SK-N-SH (cell line): ENCODE results near the gene FBXO44. TPM values are rescaled to one million over a fixed set of nuclear protein-coding genes. Genes with fewer than 3 reads are reported as not detected.

Experiments
- CTCF ChIA-PET: fragments of 300-600, 350-600 bp; formaldehyde crosslinking; extraction: SDS; loops from one replicate; lab custom pipeline; 2021; lab: Yijun Ruan, JAX
- POLR2A ChIA-PET: fragments of 350-600 bp; sonication (Branson Sonifier 250); formaldehyde crosslinking; extraction: SDS; loops from one replicate; lab custom pipeline; 2020; ENCODE audit warnings: antibody characterized with exemption, inconsistent platforms; lab: Yijun Ruan, JAX
- DNase-seq: peaks from one replicate; pipeline ENCODE4 v3.0.0; 2012
- H2AFZ ChIP-seq: fragments of 200-600 bp; sonication (generic); 2 replicates; pipeline ENCODE4 v1.8.1; 2016; ENCODE audit warnings: antibody characterized with exemption, mild to moderate bottlenecking, low read depth
- H3F3A ChIP-seq: fragments of 200-600 bp; sonication (generic); replicated peaks from 2 replicates; pipeline ENCODE3; 2016; ENCODE audit warnings: antibody characterized with exemption, mild to moderate bottlenecking; ENCODE audit not compliant: insufficient read depth
- H3K27ac ChIP-seq, 2 experiments: fragments of 200-500 bp in 1 of 2; fragments of 200-600 bp in 1 of 2; sonication (Bioruptor generic) in 1 of 2; sonication (generic), shearing (Covaris generic) in 1 of 2; 2 replicates each; pipeline versions ENCODE4 v1.5.1 to v1.6.1; 2014 to 2016; ENCODE audit warnings: low read depth in 2 of 2, inconsistent platforms in 1 of 2, low read length in 1 of 2, mild to moderate bottlenecking in 1 of 2, mixed read lengths in 1 of 2
- H3K27me3 ChIP-seq: fragments of 200-600 bp; sonication (generic), shearing (Covaris generic); 2 replicates; pipeline ENCODE4 v1.6.1; 2016; ENCODE audit warnings: mixed run types; ENCODE audit not compliant: insufficient read depth
- H3K36me3 ChIP-seq, 2 experiments: fragments of 200-500 bp in 1 of 2; fragments of 200-600 bp in 1 of 2; sonication (Bioruptor generic) in 1 of 2; sonication (generic) in 1 of 2; replicated peaks in 1 of 2; 2 replicates each; pipeline versions ENCODE3 to v1.5.1; 2014 to 2016; ENCODE audit warnings: low read length in 1 of 2, mild to moderate bottlenecking in 1 of 2; ENCODE audit not compliant: insufficient read depth in 2 of 2, control insufficient read depth in 1 of 2
- H3K4me1 ChIP-seq, 2 experiments: fragments of 200-500 bp in 1 of 2; fragments of 200-600 bp in 1 of 2; sonication (Bioruptor generic) in 1 of 2; sonication (generic), shearing (Covaris generic) in 1 of 2; 2 replicates each; pipeline versions ENCODE4 v1.5.1 to v1.6.1; 2014 to 2016; ENCODE audit warnings: low read depth in 1 of 2, low read length in 1 of 2, mixed run types in 1 of 2; ENCODE audit not compliant: insufficient read depth in 2 of 2, control insufficient read depth in 1 of 2
- H3K4me2 ChIP-seq: fragments of 200-600 bp; sonication (generic), shearing (Covaris generic); 2 replicates; pipeline ENCODE4 v1.6.1; 2017; ENCODE audit warnings: mixed run types
- H3K4me3 ChIP-seq, 2 experiments: fragments of 200-500 bp in 1 of 2; fragments of 200-600 bp in 1 of 2; sonication (Bioruptor generic) in 1 of 2; sonication (generic), shearing (Covaris generic) in 1 of 2; 2 replicates each; pipeline versions ENCODE4 v1.5.1 to v1.8.1; 2014 to 2016; ENCODE audit warnings: low read depth in 2 of 2, inconsistent platforms in 1 of 2, low read length in 1 of 2, mild to moderate bottlenecking in 1 of 2, mixed read lengths in 1 of 2, moderate library complexity in 1 of 2
- H3K79me2 ChIP-seq: fragments of 200-600 bp; sonication (generic); 2 replicates; pipeline ENCODE4 v1.8.1; 2017; ENCODE audit warnings: mild to moderate bottlenecking; ENCODE audit not compliant: insufficient read depth
- H3K9ac ChIP-seq: fragments of 200-600 bp; sonication (generic); 2 replicates; pipeline ENCODE4 v1.6.1; 2017; ENCODE audit warnings: mixed run types
- H3K9me2 ChIP-seq: fragments of 200-600 bp; sonication (generic); 2 replicates; pipeline ENCODE4 v1.6.1; 2017; ENCODE audit warnings: mixed run types
- H3K9me3 ChIP-seq: fragments of 200-600 bp; sonication (generic); 2 replicates; pipeline ENCODE4 v1.6.1; 2017; ENCODE audit warnings: mixed run types, mild to moderate bottlenecking, moderate library complexity
- H4K20me1 ChIP-seq: fragments of 200-600 bp; sonication (generic); 2 replicates; pipeline ENCODE4 v1.6.1; 2017; ENCODE audit warnings: mild to moderate bottlenecking, mixed run types; ENCODE audit not compliant: insufficient read depth
- EP300 ChIP-seq, 2 experiments: IDR thresholded peaks; 2 replicates each; pipeline versions ENCODE4 v1.4.0 to v1.6.1; 2012; ENCODE audit warnings: borderline replicate concordance in 1 of 2, low read depth in 1 of 2, low read length in 1 of 2
- EZH2phosphoT487 ChIP-seq: fragments of 200-600 bp; sonication (generic); IDR thresholded peaks from 2 replicates; pipeline ENCODE4 v1.6.1; 2017; ENCODE audit warnings: low read depth, mixed run types, mild to moderate bottlenecking, antibody characterized with exemption, moderate library complexity, borderline replicate concordance
- GABPA ChIP-seq: IDR thresholded peaks from 2 replicates; pipeline ENCODE4 v1.4.0; 2012; ENCODE audit warnings: low read depth, mild to moderate bottlenecking
- GATA2 ChIP-seq: sonication (generic); formaldehyde crosslinking; IDR thresholded peaks from 2 replicates; pipeline ENCODE4 v1.5.0; 2020; ENCODE audit warnings: mild to moderate bottlenecking, missing genetic modification reagents
- MXI1 ChIP-seq: IDR thresholded peaks from 2 replicates; pipeline ENCODE4 v1.6.1; 2012; ENCODE audit warnings: mild to moderate bottlenecking, low read depth, low read length, improper control_type of control experiment
- NFIC ChIP-seq: IDR thresholded peaks from 2 replicates; pipeline ENCODE4 v1.4.0; 2012; ENCODE audit warnings: borderline replicate concordance
- POLR2AphosphoS5 ChIP-seq: IDR thresholded peaks from 2 replicates; pipeline ENCODE4 v1.6.1; 2012; ENCODE audit warnings: low read depth, low read length
- RCOR1 ChIP-seq: fragments of 150-350 bp; IDR thresholded peaks from 2 replicates; pipeline ENCODE4 v1.6.1; 2017; ENCODE audit warnings: antibody characterized with exemption, low read length
- RFX5 ChIP-seq: IDR thresholded peaks from 2 replicates; pipeline ENCODE4 v1.6.1; 2012; ENCODE audit warnings: mild to moderate bottlenecking, improper control_type of control experiment, low read length
- SMC3 ChIP-seq: IDR thresholded peaks from 2 replicates; pipeline ENCODE4 v1.6.1; 2012; ENCODE audit warnings: low read depth, low read length, improper control_type of control experiment
- TAF1 ChIP-seq: IDR thresholded peaks from 2 replicates; pipeline ENCODE4 v1.6.1; 2012; ENCODE audit warnings: low read depth, mild to moderate bottlenecking, low read length, moderate library complexity, borderline replicate concordance
- TCF12 ChIP-seq: IDR thresholded peaks from 2 replicates; pipeline ENCODE4 v1.4.0; 2012
- TEAD4 ChIP-seq: IDR thresholded peaks from 2 replicates; pipeline ENCODE4 v1.4.0; 2012; ENCODE audit warnings: mild to moderate bottlenecking, borderline replicate concordance; ENCODE audit not compliant: insufficient read depth
- YY1 ChIP-seq: IDR thresholded peaks from 2 replicates; pipeline ENCODE4 v1.4.0; 2012; ENCODE audit warnings: low read depth, mild to moderate bottlenecking
- WGBS: methylation state at CpG from one replicate; pipeline ENCODE4 v1.1.6; 2017; ENCODE audit warnings: low lambda C conversion rate; 5-methylcytosine and 5-hydroxymethylcytosine counted together
- polyA plus RNA-seq, 3 experiments: library from polyadenylated mRNA; depleted of rRNA; stranded (reverse); fragments of >200 nt; gene quantifications; 2 replicates each; pipeline ENCODE4 v1.2.3, GENCODE V29; 2012
- TF ChIP-seq, protein P1 (sequence below): IDR thresholded peaks from 2 replicates; pipeline ENCODE4 v1.4.0; 2012; ENCODE audit warnings: low read depth
- TF ChIP-seq, protein P2 (sequence below): IDR thresholded peaks from 2 replicates; pipeline ENCODE4; 2012

The FBXO44 gene
- polyA plus RNA-seq, 1 of the 3 experiments (the other 2 are of a cell fraction) = 42.8 TPM

DNA sequence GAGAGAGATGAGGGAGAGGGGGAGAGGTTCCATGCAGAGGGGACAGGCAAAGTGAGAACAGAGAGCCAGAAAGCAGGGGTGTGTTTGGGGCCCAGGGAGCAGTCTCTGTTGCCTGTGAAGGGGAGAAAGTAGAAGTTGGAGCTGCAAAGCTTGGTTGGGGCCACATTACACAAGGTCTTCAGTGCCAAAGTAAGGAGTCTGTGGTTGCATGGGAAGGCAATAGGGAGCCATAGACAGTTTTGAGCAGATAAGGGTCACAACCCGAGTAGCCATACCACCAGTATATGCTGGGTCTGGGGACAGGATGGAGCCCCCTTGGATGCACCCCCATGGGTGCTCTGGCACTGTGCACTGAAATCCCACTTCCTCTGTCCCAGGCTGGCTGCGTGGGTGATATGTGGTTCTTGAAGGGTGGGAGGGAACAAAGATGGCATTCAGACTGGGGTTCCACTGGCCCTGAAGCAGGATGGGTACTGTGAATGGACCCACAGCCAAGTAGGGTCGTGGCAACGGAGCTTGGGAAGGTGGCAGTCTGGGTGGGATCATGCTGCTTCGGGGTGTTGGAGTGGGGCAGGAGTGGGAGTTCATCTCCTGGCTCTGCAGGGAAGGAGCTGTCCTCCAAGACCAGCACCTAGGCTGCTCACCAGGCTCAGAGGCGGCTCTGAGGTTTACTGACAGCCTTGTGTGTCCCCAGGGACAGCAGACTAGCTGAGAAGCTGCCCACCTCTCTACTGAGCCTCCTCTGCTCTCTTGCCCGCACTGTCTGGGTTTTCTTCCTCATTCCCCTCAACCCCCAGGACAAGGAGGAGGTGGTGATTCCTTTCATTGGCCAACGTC lies 48.9 kb downstream of the FBXO44 start:
- Histone ChIP-seq H3K79me2 (no peaks in the 10 kb centered on the region), H3K27me3 (no peaks in the 10 kb centered on the region; the same call in 1 of the 2 replicates), H3F3A (no peaks in the 10 kb centered on the region), H3K4me1 (peaks cover 0 to 18% of the 10 kb centered on the region in 2 experiments; a peak in 1 of 4 replicates), H3K9ac (no peak overlapping the region), H3K4me3 (no peak overlapping the region), H3K9me3 (no peaks in the 10 kb centered on the region), H3K36me3 (no peaks in the 10 kb centered on the region), H3K27ac (no peak overlapping the region), H4K20me1 (no peaks in the 10 kb centered on the region), H3K9me2 (no peaks in the 10 kb centered on the region), H3K4me2 (no peak overlapping the region), H2AFZ (no peak overlapping the region)
- POLR2A ChIA-PET = no interaction called here
- CTCF ChIA-PET = interaction anchor here (1.4 to 8.8 kb wide), 3 partner anchors 18 to 53 kb away, joined by 5 to 90 read pairs (median 6); partner anchors contain the start of gene FBXO6
- TF ChIP-seq, protein P1, sequence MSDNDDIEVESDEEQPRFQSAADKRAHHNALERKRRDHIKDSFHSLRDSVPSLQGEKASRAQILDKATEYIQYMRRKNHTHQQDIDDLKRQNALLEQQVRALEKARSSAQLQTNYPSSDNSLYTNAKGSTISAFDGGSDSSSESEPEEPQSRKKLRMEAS = no peak
- TF ChIP-seq RFX5 = no peak
- TF ChIP-seq GATA2 (CRISPR knock-in tag) = no peak
- no peak for TF ChIP-seq MXI1
- no peak for TF ChIP-seq EZH2phosphoT487
- TF ChIP-seq EP300 (IDR thresholded peaks at IDR 0.05; ENCODE audit: borderline replicate concordance in 1 of 2, low read depth in 1 of 2, low read length in 1 of 2) = no peak
- TF ChIP-seq TCF12 = no peak
- no peak for TF ChIP-seq NFIC
- no peak for TF ChIP-seq SMC3
- TF ChIP-seq, protein P2, sequence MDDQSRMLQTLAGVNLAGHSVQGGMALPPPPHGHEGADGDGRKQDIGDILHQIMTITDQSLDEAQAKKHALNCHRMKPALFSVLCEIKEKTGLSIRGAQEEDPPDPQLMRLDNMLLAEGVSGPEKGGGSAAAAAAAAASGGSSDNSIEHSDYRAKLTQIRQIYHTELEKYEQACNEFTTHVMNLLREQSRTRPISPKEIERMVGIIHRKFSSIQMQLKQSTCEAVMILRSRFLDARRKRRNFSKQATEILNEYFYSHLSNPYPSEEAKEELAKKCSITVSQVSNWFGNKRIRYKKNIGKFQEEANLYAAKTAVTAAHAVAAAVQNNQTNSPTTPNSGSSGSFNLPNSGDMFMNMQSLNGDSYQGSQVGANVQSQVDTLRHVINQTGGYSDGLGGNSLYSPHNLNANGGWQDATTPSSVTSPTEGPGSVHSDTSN = no peak
- DNase-seq = no peak
- 48% methylated on average over 8 of the region's 8 CpGs for WGBS

DNA sequence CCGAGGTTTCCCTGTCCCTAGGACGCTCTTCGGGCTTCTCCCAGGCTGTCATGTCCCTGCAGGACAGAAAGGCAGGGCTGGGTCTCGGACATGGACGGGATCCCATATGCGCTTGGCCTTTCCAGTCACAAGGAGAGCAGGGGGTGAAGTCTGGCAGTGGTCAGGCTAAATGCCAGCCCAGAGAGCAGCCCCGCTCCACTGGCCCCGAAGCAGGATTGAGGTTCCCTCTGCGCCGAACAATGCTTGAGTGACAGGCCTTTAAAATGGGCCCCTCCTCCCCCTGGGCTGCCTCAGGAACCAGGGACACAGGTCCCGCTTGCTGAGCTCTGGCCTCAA lies 49.5 kb downstream of the FBXO44 start:
- Histone ChIP-seq H3K4me3 (no peak overlapping the region), H3K27me3 (no peaks in the 10 kb centered on the region; the same call in 1 of the 2 replicates), H3K36me3 (no peaks in the 10 kb centered on the region), H3F3A (no peaks in the 10 kb centered on the region), H3K9me3 (no peaks in the 10 kb centered on the region), H3K9ac (no peak overlapping the region), H4K20me1 (no peaks in the 10 kb centered on the region), H2AFZ (no peak overlapping the region), H3K4me2 (no peak overlapping the region), H3K79me2 (no peaks in the 10 kb centered on the region), H3K4me1 (peaks cover 0 to 18% of the 10 kb centered on the region in 2 experiments; a peak in 1 of 4 replicates)
- CTCF ChIA-PET = interaction anchor here (1.8 to 8.8 kb wide), 3 partner anchors 17 to 53 kb away, joined by 5 to 90 read pairs (median 13); partner anchors contain the start of gene FBXO6
- POLR2A ChIA-PET = no interaction called here
- DNase-seq = no peak
- TF ChIP-seq TEAD4 (no peak), GABPA (no peak), RCOR1 (no peak), SMC3 (no peak), YY1 (no peak), POLR2AphosphoS5 (no peak), TAF1 (no peak)
- TF ChIP-seq, all 33 proteins: peak for 0
- 78% methylated on average over 9 of the region's 11 CpGs for WGBS
- H3K27ac ChIP-seq = no peak overlapping the region
- no peaks in the 10 kb centered on the region for H3K9me2 ChIP-seq
